Body of pancreas (tissue), 4 donors: ENCODE data around the gene RAD51D. TPM values are rescaled to one million over a fixed set of nuclear protein-coding genes. Genes with fewer than 3 reads are reported as not detected.

Experiments used
- ATAC-seq: fragments of 150-250 bp; one replicate; pipeline ENCODE4 v1.9.1; 2016
- DNase-seq, 4 donors: peaks; one replicate each; pipeline ENCODE4 v3.0.0-alpha.2; 2019
- H3K27ac ChIP-seq, 4 donors: fragments of 200-600 bp; sonication (generic); 1 replicate in 3 of 4; 2 replicates in 1 of 4; pipeline versions ENCODE4 v1.5.1 to v1.6.1; 2016 to 2019; ENCODE audit warnings: mild to moderate bottlenecking in 1 of 4, mixed read lengths in 1 of 4, moderate library complexity in 1 of 4
- H3K27me3 ChIP-seq, 2 donors: fragments of 200-600 bp; sonication (generic); one replicate each; pipeline ENCODE4 v1.6.0; 2016; ENCODE audit warnings: mild to moderate bottlenecking in 1 of 2
- H3K36me3 ChIP-seq, 2 donors: fragments of 200-600 bp; sonication (generic); replicated peaks in 1 of 2; 2 replicates each; pipeline ENCODE4 v1.5.1; 2016; ENCODE audit warnings: low read depth in 2 of 2; ENCODE audit not compliant: insufficient read depth in 1 of 2
- H3K4me1 ChIP-seq: fragments of 200-600 bp; sonication (generic); one replicate; pipeline ENCODE4 v1.6.0; 2016
- H3K4me3 ChIP-seq, 2 donors: fragments of 200-600 bp; sonication (generic); 1 replicate in 1 of 2; 2 replicates in 1 of 2; pipeline ENCODE4 v1.5.1; 2016 to 2019
- H3K9me3 ChIP-seq, 3 donors: fragments of 200-600 bp; sonication (generic); 1 replicate in 2 of 3; 2 replicates in 1 of 3; pipeline ENCODE4 v1.5.1; 2016
- CTCF ChIP-seq, 7 experiments: fragments of 450-650 bp in 4 of 7; fragments of 200-600 bp in 3 of 7; sonication (generic) in 3 of 7; IDR thresholded peaks; one replicate each; pipeline ENCODE4 v1.5.1; 2016 to 2019; ENCODE audit warnings: antibody characterized with exemption in 7 of 7
- POLR2A ChIP-seq, 3 donors: fragments of 450-650 bp; IDR thresholded peaks; one replicate each; pipeline ENCODE4 v1.6.1; 2016; ENCODE audit warnings: antibody characterized with exemption in 3 of 3, mild to moderate bottlenecking in 2 of 3
- WGBS, 2 donors: methylation state at CpG; one replicate each; pipeline ENCODE4 v1.1.5; 2017; 5-methylcytosine and 5-hydroxymethylcytosine counted together
- intact Hi-C: fragments of 100-400 bp; cut with DNase I; formaldehyde crosslinking; loops from one replicate; pipeline ENCODE4 v1.15.1; 2023
- total RNA-seq, 2 donors: library from RNA; depleted of rRNA; stranded (reverse); fragments of >200 nt; gene quantifications; one replicate each; pipeline ENCODE4 v1.1.0, GENCODE V29; 2016

RAD51D gene
- total RNA-seq, 2 donors from 2014 or later = 3.4 to 16.2 TPM

- H3K27me3 ChIP-seq = no peaks in the 10 kb centered on the region
- no peak overlapping the region for H3K27ac ChIP-seq
- H3K4me1 ChIP-seq = peaks cover 2% of the 10 kb centered on the region
- TF ChIP-seq POLR2A (IDR thresholded peaks at IDR 0.05) = no peak
- no peak for TF ChIP-seq CTCF (IDR thresholded peaks at IDR 0.05)
- no peak overlapping the region for H3K4me3 ChIP-seq
- 77 to 83% methylated on average over 6 of the region's 6 CpGs for WGBS, 2 donors
- intact Hi-C loops = no loop called here
- H3K36me3 ChIP-seq = peaks cover 10 to 49% of the 10 kb centered on the region in 2 donors
- DNase-seq (no peak), ATAC-seq (no peak)
- H3K9me3 ChIP-seq = no peaks in the 10 kb centered on the region
These were observed 15.7 kb upstream of the RAD51D start for GRCh38 chr17:35135322-35135721.

- Histone ChIP-seq H3K9me3 (no peaks in the 10 kb centered on the region), H3K27me3 (no peaks in the 10 kb centered on the region), H3K36me3 (peaks cover 10 to 41% of the 10 kb centered on the region in 2 donors), H3K27ac (no peak overlapping the region), H3K4me3 (no peak overlapping the region), H3K4me1 (no peaks in the 10 kb centered on the region)
- DNase-seq (no peak), ATAC-seq (no peak)
- TF ChIP-seq POLR2A (IDR thresholded peaks at IDR 0.05) (no peak), CTCF (IDR thresholded peaks at IDR 0.05) (no peak)
- intact Hi-C loops = no loop called here
- WGBS, 2 donors = 88 to 96% methylated on average over 15 to 22 of the region's 22 CpGs
These were observed 13.3 kb upstream of the RAD51D start for GRCh38 chr17:35132816-35133550.

- no peak for TF ChIP-seq POLR2A (IDR thresholded peaks at IDR 0.05)
- no peak for TF ChIP-seq CTCF (IDR thresholded peaks at IDR 0.05)
- H3K27me3 ChIP-seq = no peaks in the 10 kb centered on the region
- no peaks in the 10 kb centered on the region for H3K4me1 ChIP-seq
- peaks cover 10 to 38% of the 10 kb centered on the region in 2 donors for H3K36me3 ChIP-seq
- no peak overlapping the region for H3K4me3 ChIP-seq
- intact Hi-C loops = no loop called here
- DNase-seq (no peak), ATAC-seq (no peak)
- H3K27ac ChIP-seq = no peak overlapping the region
- no peaks in the 10 kb centered on the region for H3K9me3 ChIP-seq
- WGBS, 2 donors = 67 to 77% methylated on average over 5 to 10 of the region's 10 CpGs
These were observed 12.4 kb upstream of the RAD51D start for GRCh38 chr17:35132099-35132498.

- WGBS, 2 donors = 87 to 91% methylated on average over 1 to 3 of the region's 3 CpGs
- H3K27me3 ChIP-seq = no peaks in the 10 kb centered on the region
- no peak for ATAC-seq
- H3K9me3 ChIP-seq = no peaks in the 10 kb centered on the region
- H3K36me3 ChIP-seq = peaks cover 8 to 26% of the 10 kb centered on the region in 2 donors
- no peak for DNase-seq
- no peak overlapping the region for H3K27ac ChIP-seq
- H3K4me1 ChIP-seq = no peaks in the 10 kb centered on the region
- intact Hi-C loops = no loop called here
- no peak overlapping the region for H3K4me3 ChIP-seq
- TF ChIP-seq POLR2A (IDR thresholded peaks at IDR 0.05) (no peak), CTCF (IDR thresholded peaks at IDR 0.05) (no peak)
These were observed 10.7 kb upstream of the RAD51D start for GRCh38 chr17:35130392-35130791.

GRCh38 chr17:35129973-35130351 is 10.3 kb upstream of the RAD51D start:
- Histone ChIP-seq H3K4me1 (no peaks in the 10 kb centered on the region), H3K4me3 (no peak overlapping the region), H3K9me3 (no peaks in the 10 kb centered on the region), H3K36me3 (peaks cover 4 to 23% of the 10 kb centered on the region in 2 donors), H3K27ac (no peak overlapping the region), H3K27me3 (no peaks in the 10 kb centered on the region)
- WGBS, 2 donors = 88 to 89% methylated on average over 5 of the region's 5 CpGs
- TF ChIP-seq CTCF (IDR thresholded peaks at IDR 0.05) (no peak), POLR2A (IDR thresholded peaks at IDR 0.05) (no peak)
- no peak for ATAC-seq
- intact Hi-C loops = no loop called here
- DNase-seq = no peak
